ENCODE measurements around the gene MED13L.

GRCh38 chr12:116045150-116045549 lies 232.3 kb downstream of the MED13L start:
- no peak for TF ChIP-seq RAD21 (IDR thresholded peaks at IDR 0.05; ENCODE audit: low read length)
- no peak for TF ChIP-seq EZH2phosphoT487 (IDR thresholded peaks at IDR 0.05; ENCODE audit: borderline replicate concordance, low read depth)
- TF ChIP-seq RFX5 (IDR thresholded peaks at IDR 0.05; ENCODE audit: low read length), result no peak
- TF ChIP-seq TAF1 (IDR thresholded peaks at IDR 0.05; ENCODE audit: borderline replicate concordance, low read depth, low read length), result no peak
- no peak for TF ChIP-seq USF1 (IDR thresholded peaks at IDR 0.05; ENCODE audit: borderline replicate concordance, low read depth)
- no peak for TF ChIP-seq TCF12 (IDR thresholded peaks at IDR 0.05)
- TF ChIP-seq CTCF (IDR thresholded peaks at IDR 0.05), result no peak
- TF ChIP-seq ZBTB33 (IDR thresholded peaks at IDR 0.05; ENCODE audit: borderline replicate concordance, low read depth), result no peak
- TF ChIP-seq GABPA (IDR thresholded peaks at IDR 0.05; ENCODE audit: low read depth), result no peak
- no peak for TF ChIP-seq NRF1 (IDR thresholded peaks at IDR 0.05; ENCODE audit: low read depth, low read length)
- TF ChIP-seq ELF1 (IDR thresholded peaks at IDR 0.05), result no peak
- no peak for TF ChIP-seq TEAD4 (IDR thresholded peaks at IDR 0.05; ENCODE audit: borderline replicate concordance, insufficient read depth)

Data from SK-N-SH (cell line).